ENCODE measurements around the gene PTPRN2.

PTPRN2 gene

GRCh38 chr7:158531661-158532060 lies 56.0 kb downstream of the PTPRN2 start:
- DNase-seq (ENCODE audit: extremely low read depth, low read depth): no peak
- TF ChIP-seq CTCF (IDR thresholded peaks at IDR 0.05; ENCODE audit: low read depth, low read length): no peak

GRCh38 chr7:158530800-158531609 lies 56.6 kb downstream of the PTPRN2 start:
- DNase-seq (ENCODE audit: extremely low read depth, low read depth): no peak
- TF ChIP-seq CTCF (IDR thresholded peaks at IDR 0.05; ENCODE audit: low read depth, low read length): no peak

GRCh38 chr7:158529181-158530096 lies 58.2 kb downstream of the PTPRN2 start:
- DNase-seq (ENCODE audit: extremely low read depth, low read depth): no peak
- TF ChIP-seq CTCF (IDR thresholded peaks at IDR 0.05; ENCODE audit: low read depth, low read length): no peak

- TF ChIP-seq CTCF (IDR thresholded peaks at IDR 0.05; ENCODE audit: low read depth, low read length): no peak
Observed at GRCh38 chr7:158527915-158528502, 59.6 kb downstream of the PTPRN2 start.

GRCh38 chr7:158527495-158527894 lies 60.1 kb downstream of the PTPRN2 start:
- no peak for DNase-seq (ENCODE audit: extremely low read depth, low read depth)
- TF ChIP-seq CTCF (IDR thresholded peaks at IDR 0.05; ENCODE audit: low read depth, low read length): no peak

More at GRCh38 chr7:158527915-158528502, 59.6 kb downstream of the PTPRN2 start:
- DNase-seq (ENCODE audit: extremely low read depth, low read depth): no peak

GRCh38 chr7:158527038-158527437 lies 60.6 kb downstream of the PTPRN2 start:
- TF ChIP-seq CTCF (IDR thresholded peaks at IDR 0.05; ENCODE audit: low read depth, low read length): no peak
- DNase-seq (ENCODE audit: extremely low read depth, low read depth): no peak

Measured in AG09319 (cell line).